DMS 273 treated with DMSO at 0.1 percent for 48 hours (cell line): ENCODE measurements around the gene MOCOS.
"Not testable (repeated sequence)": the region's sequence is repeated elsewhere in the genome, so short reads cannot be mapped to it uniquely, and the experiment has no call there.

Experiments used
- DNase-seq: peaks from one replicate; lab custom pipeline; 2025; lab: John Stamatoyannopoulos, UW

MOCOS gene, protein sequence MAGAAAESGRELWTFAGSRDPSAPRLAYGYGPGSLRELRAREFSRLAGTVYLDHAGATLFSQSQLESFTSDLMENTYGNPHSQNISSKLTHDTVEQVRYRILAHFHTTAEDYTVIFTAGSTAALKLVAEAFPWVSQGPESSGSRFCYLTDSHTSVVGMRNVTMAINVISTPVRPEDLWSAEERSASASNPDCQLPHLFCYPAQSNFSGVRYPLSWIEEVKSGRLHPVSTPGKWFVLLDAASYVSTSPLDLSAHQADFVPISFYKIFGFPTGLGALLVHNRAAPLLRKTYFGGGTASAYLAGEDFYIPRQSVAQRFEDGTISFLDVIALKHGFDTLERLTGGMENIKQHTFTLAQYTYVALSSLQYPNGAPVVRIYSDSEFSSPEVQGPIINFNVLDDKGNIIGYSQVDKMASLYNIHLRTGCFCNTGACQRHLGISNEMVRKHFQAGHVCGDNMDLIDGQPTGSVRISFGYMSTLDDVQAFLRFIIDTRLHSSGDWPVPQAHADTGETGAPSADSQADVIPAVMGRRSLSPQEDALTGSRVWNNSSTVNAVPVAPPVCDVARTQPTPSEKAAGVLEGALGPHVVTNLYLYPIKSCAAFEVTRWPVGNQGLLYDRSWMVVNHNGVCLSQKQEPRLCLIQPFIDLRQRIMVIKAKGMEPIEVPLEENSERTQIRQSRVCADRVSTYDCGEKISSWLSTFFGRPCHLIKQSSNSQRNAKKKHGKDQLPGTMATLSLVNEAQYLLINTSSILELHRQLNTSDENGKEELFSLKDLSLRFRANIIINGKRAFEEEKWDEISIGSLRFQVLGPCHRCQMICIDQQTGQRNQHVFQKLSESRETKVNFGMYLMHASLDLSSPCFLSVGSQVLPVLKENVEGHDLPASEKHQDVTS

DNA sequence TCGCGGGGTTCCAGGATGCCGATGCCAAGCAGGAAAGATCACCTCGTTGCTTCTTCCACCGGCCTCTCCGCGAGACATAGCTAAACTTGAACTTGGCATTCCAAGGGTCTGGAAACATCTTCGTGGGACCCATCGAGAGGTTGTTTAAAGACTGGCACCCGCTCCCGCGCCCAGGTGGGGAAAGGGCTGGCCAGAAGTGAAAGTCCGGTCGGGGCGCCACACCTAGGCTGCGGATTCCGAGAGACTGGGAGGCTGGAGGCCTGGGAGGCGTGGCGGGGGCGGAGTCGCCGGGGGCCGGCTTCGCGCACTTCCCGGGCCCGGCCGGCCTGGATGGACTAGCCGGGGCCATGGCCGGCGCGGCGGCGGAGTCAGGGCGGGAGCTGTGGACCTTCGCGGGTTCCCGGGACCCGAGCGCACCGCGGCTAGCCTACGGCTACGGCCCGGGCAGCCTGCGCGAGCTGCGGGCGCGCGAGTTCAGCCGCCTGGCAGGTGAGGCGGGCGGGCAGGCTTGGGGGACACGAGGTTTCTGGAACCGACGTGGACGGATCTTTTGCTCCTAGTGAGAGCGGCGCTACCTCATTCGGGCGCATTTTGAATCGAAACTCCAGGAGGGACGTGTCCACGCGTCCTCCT, at the start of gene MOCOS:
Gene MOCOS (plus strand): TSS at position 305 of the 633 bp plus-strand sequence. CDS start 43 bp downstream, at position 348.
- no peak for DNase-seq

DNA sequence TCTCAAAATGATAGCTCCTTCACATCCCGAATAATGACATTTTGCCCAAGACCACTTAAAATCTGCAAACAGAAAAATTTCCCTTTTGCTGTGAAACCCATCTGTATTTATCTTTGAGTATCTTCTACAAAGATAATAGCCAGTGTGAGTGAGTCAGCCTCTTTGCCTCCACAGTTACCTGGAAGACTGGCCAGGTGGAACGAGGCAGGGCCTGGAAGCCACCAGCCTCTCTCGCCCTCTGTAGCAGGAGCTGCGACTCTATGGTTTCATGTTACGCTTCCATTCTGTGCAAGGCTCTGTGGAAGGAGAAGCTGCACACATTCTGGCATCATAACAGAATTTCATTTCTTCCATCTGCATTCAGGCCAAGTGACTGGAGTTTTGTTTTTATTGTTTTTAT, 48.1 kb upstream of the MOCOS start:
- DNase-seq: no peak

DNA sequence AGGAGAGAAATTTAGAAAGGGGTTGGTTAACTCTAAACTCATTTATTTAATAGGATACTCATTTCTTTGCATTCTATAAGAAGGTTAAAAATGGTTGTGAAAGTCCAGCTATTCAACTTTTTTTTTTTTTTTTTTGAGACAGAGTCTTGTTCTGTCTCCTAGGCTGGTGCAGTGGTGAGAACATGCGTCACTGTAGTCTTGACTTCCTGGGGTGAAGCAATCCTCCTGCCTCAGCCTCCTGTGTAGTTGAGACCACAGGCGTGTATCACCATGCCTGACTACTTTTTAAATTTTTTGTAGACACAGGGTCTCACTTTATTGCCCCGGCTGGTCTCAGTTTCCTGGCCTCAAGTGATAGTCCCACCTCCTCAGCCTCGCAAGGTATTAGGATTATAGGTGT, 45.7 kb upstream of the MOCOS start:
- no peak for DNase-seq

DNA sequence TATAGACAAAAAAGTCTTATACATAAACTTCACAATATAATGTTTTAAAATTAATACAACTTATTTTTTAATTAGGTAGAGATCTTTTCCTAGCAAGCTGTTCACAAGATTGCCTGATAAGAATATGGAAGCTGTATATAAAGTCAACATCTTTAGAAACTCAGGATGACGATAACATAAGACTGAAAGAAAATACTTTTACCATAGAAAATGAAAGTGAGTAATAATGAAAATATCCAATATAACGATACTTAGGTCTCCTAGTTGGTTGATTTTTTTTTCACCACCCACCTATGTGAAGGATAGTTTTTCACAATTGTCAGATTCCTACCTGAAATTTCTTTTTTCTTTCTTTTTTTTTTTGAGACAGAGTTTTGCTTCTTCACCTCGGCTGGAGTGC, 44.5 kb upstream of the MOCOS start:
- no peak for DNase-seq

DNA sequence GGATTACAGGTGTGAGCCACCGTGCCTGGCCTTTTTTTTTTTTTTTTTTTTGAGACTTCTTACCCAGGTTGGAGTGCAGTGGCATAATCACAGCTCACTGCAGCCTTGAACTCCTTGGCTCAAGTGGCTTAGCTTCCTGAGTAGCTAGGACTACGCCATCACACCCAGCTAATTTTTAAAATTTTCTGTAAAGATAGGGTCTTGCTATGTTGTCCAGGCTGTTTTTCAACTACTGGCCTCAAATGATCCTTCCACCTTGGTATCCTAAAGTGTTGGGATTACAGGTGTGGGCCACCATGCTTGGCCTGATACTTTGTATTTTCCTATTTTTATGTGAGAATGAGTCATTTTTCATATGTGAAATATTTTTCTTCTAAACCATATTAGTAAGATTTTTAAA, 43.9 kb upstream of the MOCOS start:
- no peak for DNase-seq

DNA sequence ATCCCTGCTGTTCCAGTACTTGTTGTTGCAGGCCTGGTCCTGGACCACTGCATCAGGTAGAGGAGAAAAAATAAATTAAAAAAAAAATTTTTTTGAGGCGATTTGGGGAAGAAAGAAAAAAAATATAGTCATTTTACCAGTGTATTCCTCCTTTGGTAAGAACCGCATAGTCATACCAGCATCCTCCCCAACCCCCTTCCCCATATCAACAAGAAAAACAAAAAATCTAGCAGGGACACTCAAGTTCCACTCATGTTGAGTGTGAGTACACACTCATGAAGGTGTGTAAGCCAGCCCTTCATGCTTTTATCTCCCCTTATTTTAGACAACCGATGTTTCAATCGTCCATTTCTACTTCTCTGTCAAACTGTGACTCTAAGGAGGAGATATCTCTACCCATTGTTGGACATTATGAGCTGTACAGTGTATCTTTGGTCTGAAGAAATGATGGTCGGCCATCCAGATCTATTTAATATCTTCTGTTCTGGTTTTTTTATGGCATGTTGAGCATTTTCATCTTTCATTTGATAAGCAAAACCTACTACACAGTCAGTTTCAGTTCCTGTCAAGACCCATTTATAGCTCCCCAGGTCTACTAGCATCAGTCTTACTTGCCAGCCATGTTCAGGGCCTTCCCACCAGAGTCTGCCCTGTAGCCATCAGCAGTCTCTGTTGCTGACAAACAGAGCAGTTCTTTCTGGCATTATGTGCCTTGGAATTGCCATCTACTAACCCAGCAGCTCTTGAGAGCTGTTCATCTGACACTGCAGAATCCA, 37.6 kb upstream of the MOCOS start:
- DNase-seq: no peak

DNA sequence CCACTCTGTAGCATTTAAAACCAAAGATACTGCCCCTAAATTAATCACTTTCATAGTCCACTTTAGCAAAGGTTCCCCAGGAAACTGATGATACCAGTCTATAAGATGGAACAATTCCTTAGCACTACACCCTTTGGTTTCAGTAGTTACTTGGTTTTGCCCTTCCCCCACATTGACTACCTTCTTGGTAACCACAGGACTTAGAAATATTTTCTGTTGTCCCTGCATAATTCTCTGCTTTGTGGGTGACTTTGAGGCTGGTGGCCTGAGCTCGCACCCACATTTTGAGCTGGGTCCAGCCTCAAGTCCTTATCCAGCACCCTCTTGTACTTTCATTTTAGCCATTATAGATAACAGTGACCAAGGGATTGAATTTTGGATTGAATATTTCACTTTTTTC, 34.5 kb upstream of the MOCOS start:
- no peak for DNase-seq

DNA sequence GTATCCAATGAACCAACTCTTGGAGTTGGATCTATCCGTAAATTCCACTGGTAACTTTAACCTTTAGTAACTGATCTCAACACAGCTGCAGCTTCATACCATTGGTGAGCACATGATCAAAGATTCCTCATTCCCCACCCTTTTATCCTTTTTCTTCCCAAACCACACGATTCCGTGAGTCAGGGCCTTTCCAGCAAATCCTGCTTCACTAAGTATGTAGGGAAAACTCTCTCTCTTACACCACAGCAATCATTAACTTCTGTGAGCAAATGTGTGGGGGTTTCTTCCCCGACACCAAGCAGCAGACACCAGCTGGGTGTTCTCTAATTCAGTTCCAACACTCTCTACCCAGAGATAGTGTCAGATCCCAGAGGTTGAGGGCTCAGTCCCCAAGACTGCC, 34.1 kb upstream of the MOCOS start:
- DNase-seq: no peak

DNA sequence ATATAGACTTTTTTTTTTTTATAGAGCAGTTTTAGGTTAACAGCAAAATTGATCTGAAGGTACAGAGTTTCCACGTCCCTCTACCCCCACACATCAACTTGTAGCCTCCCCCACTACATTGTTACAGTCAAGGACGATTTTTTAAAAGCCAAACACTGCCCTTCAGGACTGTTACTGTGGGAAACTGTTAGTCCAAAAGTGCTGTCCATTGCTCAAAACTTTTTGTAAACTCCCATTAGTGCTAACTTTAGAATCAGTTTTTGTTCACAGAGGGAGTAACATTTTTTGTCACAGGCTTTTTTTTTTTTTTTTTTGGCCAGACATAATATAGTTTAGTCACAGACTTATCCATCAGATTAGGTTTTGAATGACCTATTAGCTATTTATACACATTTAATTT, 33.5 kb upstream of the MOCOS start:
- DNase-seq: no peak

DNA sequence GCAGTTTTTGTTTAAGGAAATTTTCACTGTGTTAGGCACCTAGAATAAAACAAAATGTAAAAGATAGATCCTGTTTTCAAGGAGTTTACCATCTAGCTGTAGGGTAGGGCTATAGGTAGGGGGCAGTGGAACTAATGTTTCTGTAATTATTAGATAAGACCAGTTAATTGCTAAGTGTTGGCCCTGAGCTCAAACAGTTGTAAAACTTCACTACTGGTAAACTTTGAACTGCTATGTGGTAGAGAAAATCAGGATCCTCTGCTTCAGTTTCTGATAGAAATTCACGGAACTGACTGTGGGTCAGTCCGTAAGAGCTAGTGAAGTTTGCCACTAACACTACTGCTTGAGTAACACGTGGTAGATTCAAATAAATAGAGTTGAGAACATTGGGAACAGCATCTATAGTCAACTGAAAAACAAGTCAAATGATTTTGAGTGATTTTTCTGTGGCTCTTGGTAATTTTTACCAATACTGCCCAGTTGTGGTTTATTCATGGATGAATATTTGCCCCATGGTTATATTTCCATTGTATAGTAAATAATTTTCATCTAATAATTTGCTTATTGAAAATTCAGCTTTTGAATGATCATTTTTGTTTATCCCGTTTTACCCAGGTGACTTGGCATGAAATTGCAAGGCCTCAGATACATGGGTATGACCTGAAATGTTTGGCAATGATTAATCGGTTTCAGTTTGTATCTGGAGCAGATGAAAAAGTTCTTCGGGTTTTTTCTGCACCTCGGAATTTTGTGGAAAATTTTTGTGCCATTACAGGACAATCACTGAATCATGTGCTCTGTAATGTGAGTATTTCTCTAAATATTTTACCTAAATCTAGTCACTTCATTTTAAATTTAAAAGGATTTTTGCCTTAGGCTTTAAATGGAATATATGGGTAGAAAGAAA, 31.2 kb upstream of the MOCOS start:
- DNase-seq: no peak

DNA sequence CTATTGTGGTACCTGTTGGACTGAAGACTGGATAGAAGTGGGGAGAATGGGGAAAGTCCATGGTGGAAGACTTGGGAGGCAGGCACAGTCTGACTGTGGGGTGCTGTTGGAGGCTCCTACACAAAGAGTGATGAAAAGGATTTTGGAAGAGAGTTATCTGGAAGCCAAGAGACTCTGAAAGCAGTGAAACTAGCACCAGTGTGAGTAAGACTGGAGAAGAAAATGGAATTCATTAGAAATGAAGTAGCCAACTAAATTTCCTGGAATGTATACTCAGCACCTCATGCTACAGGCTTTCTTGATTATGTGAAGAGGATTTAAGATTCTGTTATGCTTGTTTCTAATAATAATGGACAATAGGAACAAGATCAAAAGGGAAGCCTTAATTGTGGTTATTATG, 29.9 kb upstream of the MOCOS start:
- DNase-seq: no peak

DNA sequence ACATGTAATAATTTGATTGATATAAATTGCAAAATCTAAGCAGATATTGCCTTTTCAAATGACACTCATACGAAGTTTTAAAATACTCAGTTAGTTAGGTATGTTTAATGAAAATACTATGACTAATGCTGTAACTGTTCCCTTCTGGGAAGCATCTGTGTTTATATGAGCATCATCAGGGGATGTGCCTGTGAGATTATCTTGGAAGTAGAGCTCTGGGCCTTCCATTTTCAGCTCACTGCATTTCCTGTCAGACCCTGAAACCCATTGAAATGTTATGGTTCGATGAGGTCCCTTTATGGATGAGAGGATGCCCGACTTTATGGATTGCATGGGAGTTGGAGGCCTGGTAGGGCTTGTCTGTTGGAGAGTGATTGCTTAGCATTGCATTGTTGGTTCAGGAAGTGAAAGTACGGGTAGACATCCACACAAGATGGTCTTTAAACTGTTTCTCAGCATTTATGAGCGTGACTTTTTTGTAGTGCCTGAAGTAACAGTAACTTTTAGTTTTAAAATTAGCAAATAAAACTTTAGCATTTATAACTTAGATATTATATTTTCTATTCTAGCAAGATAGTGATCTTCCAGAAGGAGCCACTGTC, 28.9 kb upstream of the MOCOS start:
- no peak for DNase-seq

DNA sequence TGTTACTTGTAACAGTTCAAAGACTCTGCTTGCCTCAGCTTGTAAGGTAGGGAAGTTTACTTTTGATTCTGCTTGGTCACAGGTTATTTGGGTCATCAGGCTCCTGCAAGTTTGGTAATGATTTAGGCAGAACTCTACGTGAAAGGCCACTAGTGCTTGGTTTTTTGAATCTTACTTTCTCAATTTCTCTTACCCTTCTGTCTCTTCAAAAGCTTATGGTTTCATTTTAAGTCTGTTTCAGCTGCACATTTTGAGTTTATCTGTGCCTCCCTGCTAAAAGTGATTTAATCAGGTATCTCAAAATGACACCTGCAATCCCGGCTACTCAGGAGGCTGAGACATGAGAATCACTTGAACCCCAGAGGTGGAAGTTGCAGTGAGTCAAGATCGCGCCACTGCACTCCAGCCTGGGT, 26.3 kb upstream of the MOCOS start:
- DNase-seq: no peak

DNA sequence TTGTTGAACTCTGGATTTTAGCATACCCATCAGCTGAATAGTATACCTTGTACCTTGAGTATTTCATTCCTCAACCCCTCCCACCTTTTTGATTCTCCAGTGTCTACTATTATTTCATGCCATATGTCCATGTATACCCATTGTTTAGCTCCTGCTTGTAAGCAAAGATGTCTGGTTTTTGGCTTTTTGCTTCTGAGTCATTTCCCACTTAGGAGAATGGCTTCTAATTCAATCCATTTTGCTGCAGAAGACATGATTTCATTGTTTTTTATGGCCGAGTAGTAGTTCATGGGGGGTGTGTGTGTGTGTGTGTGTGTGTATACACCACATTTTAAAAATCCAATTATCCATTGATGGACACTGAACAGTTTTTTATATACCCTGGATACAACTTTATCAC, 24.3 kb upstream of the MOCOS start:
- no peak for DNase-seq

DNA sequence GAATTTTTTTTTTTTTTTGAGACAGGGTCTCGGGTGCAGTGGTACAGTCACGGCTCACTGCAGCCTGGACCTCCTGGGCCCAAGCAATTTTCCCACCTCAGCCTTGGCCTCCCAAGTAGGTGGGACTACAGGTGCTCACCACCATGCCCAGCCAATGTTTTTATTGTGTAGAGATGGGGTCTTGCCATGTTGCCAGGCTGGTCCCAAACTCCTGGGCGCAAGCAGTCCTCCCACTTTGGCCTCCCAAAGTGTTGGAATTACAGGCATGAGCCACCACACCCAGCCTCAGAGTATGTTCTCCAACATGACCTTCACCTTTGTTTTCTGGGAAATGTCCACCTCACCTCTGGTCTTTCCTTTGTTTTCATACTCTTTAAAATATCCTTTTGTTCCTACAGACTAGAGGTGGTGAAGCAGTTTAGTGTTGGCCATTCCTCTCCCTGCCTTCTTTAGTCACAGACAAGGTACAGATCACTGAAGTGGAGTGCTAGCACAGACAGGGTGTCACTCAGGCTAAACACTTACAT, 19.5 kb upstream of the MOCOS start:
- DNase-seq: no peak

DNA sequence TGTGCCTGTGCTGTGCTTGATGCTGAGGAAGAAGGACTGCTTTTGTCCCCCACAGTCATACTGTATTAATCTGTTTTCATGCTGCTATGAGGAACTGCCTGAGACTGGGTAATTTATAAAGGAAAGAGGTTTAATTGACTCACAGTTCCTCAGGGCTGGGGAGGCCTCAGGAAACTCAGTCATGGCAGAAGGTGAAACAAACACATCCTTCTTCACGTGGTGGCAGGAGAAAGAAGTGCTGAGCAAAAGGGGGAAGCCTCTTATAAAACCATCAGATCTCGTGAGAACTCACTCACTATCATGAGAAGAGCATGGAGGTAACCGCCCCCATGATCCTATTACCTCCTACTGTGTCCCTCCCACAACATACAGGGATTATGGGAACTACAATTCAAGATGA, 19.0 kb upstream of the MOCOS start:
- not testable (repeated sequence) for DNase-seq

DNA sequence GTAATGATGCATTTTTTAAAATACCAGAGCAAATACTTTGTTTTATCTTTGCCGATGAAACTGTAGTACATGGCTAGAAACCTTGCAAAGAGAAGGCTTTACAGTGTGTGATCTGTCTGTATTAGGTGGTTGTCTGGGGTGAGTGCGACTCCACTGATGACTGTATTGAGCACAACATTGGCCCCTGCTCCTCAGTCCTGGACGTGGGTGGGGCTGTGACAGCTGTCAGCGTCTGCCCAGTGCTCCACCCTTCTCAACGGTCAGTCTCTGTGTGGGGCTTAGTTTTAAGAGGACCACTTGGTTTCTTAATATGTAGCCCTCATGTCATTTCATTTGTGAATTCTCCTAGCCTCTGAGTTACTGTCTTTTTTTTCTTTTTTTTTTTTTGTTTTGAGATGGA, 17.4 kb upstream of the MOCOS start:
- no peak for DNase-seq

DNA sequence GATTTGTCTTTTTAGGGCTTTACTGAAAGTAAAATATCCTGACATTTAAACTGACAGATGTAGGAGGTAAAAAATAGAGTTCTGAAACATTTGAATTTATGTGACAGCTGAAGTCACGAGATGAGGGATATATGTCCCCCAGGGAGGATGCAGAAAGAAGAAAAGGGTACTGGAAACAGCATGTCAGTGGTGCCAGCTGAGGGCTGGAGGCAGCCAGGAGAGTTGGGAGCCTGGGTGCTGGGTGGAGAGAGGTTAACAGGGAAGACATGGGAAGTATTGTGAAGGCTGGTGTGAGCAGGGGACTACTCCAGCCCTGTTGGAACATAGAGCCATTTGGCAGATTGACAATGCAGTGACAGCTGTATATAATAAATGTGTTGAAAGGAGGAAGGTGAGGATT, 11.8 kb upstream of the MOCOS start:
- DNase-seq: no peak

DNA sequence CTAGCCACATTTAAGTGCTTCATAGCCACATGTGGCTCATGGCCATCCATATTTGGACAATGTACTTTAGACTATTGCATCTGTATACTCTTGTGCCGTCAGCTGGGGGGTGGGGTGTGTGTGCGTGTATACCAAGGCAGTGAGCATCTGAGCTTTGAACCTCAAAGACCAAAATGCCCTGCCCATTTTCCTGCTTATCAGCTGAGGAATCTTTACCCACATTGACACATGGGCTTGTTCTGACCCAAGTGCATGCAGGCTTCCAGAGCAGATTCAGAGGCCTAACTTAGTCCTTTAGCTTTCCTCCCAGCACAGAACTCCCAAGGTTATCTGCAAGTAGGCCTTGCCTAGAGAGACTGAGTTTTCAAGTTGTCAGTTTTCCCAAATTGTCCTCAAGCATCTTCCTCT, 11.1 kb upstream of the MOCOS start:
- no peak for DNase-seq

DNA sequence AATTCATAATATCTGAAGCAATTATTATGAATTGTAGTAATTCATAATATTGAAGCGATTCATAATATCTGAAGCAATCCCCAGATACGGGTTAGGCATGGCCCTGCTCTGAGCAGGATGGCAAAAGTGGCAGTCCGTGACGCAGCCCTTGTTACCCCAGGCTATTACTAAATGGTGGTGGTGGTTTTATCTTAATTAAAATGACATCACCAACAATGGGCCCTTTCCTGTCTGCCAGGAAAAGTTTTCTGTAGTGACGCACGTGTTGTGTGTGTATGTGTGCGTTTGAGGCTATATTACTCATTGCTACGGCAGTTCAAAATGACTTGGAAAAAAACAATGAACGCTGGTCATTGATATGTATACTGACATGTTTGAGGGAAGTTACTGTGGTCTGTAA, 10.6 kb upstream of the MOCOS start:
- no peak for DNase-seq
